Kidney (tissue), 14 donors: Measurements from ENCODE around the gene OR2AJ1. TPM values are rescaled to one million over a fixed set of nuclear protein-coding genes. Genes with fewer than 3 reads are reported as not detected.
A peak's percentile ranks its signal among the peaks of the same experiment; 100 is the strongest.
"Not testable (repeated sequence)": the region's sequence is repeated elsewhere in the genome, so short reads cannot be mapped to it uniquely, and the experiment has no call there.

Experiments used
- DNase-seq, 5 donors: peaks; one replicate each; pipeline ENCODE4 v3.0.0-alpha.2; 2013 to 2020
- FAIRE-seq: peaks from 2 replicates; lab custom pipeline; 2012; peaks lifted over from hg19 to GRCh38; lab: Jason Lieb, UNC
- H3K27ac ChIP-seq, 2 donors: one replicate each; pipeline ENCODE4 v1.7.0; 2013; ENCODE audit warnings: low read depth in 2 of 2, low read length in 2 of 2, inconsistent platforms in 1 of 2
- H3K27me3 ChIP-seq: one replicate; pipeline ENCODE4 v1.7.1; 2013; ENCODE audit warnings: low read length, inconsistent platforms; ENCODE audit not compliant: control insufficient read depth, insufficient read depth
- H3K36me3 ChIP-seq, 3 donors: one replicate each; pipeline versions ENCODE4 v1.7.0 to v1.7.1; 2013; ENCODE audit warnings: low read length in 3 of 3, control low read depth in 1 of 3, inconsistent platforms in 1 of 3; ENCODE audit not compliant: insufficient read depth in 3 of 3, control insufficient read depth in 2 of 3
- H3K4me1 ChIP-seq, 3 donors: one replicate each; pipeline versions ENCODE4 v1.7.0 to v1.7.1; 2013; ENCODE audit warnings: low read length in 3 of 3, inconsistent platforms in 1 of 3, low read depth in 1 of 3; ENCODE audit not compliant: control insufficient read depth in 2 of 3, insufficient read depth in 2 of 3
- H3K4me3 ChIP-seq, 3 donors: one replicate each; pipeline versions ENCODE4 v1.7.0 to v1.8.1; 2013; ENCODE audit warnings: low read length in 3 of 3, control low read depth in 1 of 3, inconsistent platforms in 1 of 3
- H3K9ac ChIP-seq, 3 donors: one replicate each; pipeline versions ENCODE4 v1.7.0 to v1.7.1; 2013; ENCODE audit warnings: low read length in 3 of 3, control low read depth in 1 of 3, inconsistent platforms in 1 of 3
- H3K9me3 ChIP-seq, 3 donors: one replicate each; pipeline versions ENCODE4 v1.7.0 to v1.7.1; 2013; ENCODE audit warnings: low read length in 3 of 3, control low read depth in 1 of 3, inconsistent platforms in 1 of 3; ENCODE audit not compliant: control insufficient read depth in 2 of 3, insufficient read depth in 1 of 3
- intact Hi-C: fragments of 100-400 bp; cut with DNase I; formaldehyde crosslinking; loops from one replicate; pipeline ENCODE4 v1.11.1; 2022
- polyA plus RNA-seq: library from polyadenylated mRNA; stranded (reverse); fragments of 350-450 nt; fragmentation: Illumina TruSeq; extraction: RNeasy Lipid Tissue Mini Kit (QIAGEN cat#74804); gene quantifications from one replicate; pipeline ENCODE4 v1.2.3, GENCODE V29; 2014; ENCODE audit warnings: low read depth, low replicate concordance; ENCODE audit not compliant: insufficient read depth
- total RNA-seq: library from RNA; stranded (reverse); fragmentation: NEBNext Ultra II Directional; extraction: Animal tissue kit (Norgen Biotek cat#: 25700); gene quantifications from one replicate; pipeline ENCODE4 v1.2.1, GENCODE V29; 2021
- TF ChIP-seq, protein P1 (sequence below): IDR thresholded peaks from 3 replicates; pipeline ENCODE4 v1.5.1; 2012; ENCODE audit warnings: mild to moderate bottlenecking, moderate library complexity, borderline replicate concordance; ENCODE audit not compliant: insufficient read depth; ENCODE audit errors: extremely low read depth
- donor health status: control.
- donor health status: control.
- donor health status: control.
- donor health status: control.
- donor health status: control.
- donor health status: DM: yes; HTN: yes; CAD: no.
- donor health status: Normal renal cell carcinoma (clear cell type).

OR2AJ1 gene
- total and polyA plus RNA-seq, 2 donors from 2014 or later, result not detected

DNA sequence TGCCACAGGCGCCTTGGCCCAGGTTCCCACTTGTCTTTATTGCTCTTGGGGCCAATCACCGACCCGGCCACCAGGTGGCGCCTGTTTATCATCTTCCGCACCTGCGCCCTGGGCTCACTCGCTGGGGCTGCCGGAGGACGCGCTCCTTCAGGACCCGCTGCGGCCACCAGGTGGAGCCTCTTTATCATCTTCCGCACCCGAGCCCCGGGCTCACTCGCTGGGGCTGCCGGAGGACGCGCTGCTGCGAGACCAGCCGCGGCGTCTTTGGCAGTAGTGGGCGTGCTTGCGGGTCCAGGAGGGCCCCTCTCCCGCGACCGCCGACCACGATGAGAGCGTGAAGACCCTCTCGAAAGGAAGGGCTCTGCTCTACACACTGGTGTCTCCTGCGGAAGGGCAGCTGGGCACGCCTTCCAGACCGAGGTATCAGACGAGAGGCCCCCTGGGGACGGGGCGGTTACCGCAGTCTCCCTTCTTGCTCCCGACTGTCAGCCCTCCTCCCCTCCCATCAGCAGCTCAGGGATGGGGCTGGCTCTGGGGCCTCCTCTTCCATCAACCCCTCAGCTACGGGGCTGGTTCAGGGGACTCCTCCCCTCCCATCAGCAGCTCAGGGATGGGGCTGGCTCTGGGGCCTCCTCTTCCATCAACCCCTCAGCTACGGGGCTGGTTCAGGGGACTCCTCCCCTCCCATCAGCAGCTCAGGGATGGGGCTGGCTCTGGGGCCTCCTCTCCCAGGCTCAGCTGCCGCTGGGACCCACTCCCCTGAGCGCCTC lies 12.5 kb downstream of the OR2AJ1 start:
- FAIRE-seq, H3K27ac ChIP-seq, intact Hi-C loops, H3K4me3 ChIP-seq, H3K9ac ChIP-seq, H3K4me1 ChIP-seq, H3K36me3 ChIP-seq, H3K9me3 ChIP-seq, H3K27me3 ChIP-seq: not testable (repeated sequence)
- DNase-seq, result peak; percentile 78 to 89 (median 79)
- TF ChIP-seq, protein P1, sequence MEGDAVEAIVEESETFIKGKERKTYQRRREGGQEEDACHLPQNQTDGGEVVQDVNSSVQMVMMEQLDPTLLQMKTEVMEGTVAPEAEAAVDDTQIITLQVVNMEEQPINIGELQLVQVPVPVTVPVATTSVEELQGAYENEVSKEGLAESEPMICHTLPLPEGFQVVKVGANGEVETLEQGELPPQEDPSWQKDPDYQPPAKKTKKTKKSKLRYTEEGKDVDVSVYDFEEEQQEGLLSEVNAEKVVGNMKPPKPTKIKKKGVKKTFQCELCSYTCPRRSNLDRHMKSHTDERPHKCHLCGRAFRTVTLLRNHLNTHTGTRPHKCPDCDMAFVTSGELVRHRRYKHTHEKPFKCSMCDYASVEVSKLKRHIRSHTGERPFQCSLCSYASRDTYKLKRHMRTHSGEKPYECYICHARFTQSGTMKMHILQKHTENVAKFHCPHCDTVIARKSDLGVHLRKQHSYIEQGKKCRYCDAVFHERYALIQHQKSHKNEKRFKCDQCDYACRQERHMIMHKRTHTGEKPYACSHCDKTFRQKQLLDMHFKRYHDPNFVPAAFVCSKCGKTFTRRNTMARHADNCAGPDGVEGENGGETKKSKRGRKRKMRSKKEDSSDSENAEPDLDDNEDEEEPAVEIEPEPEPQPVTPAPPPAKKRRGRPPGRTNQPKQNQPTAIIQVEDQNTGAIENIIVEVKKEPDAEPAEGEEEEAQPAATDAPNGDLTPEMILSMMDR, result peak; percentile 49

DNA sequence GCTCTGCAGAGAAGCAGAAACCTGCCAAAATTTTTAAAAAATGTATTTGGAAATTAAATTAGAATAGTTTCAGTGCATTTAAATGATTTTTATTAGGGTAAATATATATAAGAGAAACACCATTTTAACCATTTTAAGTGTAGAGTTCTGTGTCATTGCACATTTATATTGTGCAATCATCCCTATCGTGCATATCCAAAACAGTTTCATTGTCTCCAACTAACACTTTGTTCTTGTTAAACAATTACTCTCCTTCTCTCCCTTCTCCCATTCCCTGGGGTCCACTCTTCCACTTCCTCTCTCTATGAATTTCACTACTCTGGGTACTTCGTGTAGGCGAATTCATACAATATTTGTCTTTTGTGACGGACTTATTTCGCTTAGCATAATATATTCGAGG lies 17.9 kb downstream of the OR2AJ1 start:
- no peak overlapping the region for H3K4me3 ChIP-seq
- no peak overlapping the region for H3K9ac ChIP-seq
- no peak for FAIRE-seq
- no peak for DNase-seq
- H3K4me1 ChIP-seq, result no peaks in the 10 kb centered on the region
- H3K9me3 ChIP-seq, result no peaks in the 10 kb centered on the region
- intact Hi-C loops, result no loop called here
- H3K27me3 ChIP-seq, result no peaks in the 10 kb centered on the region
- H3K36me3 ChIP-seq, result no peaks in the 10 kb centered on the region
- TF ChIP-seq, protein P1, result no peak
- H3K27ac ChIP-seq, result no peak overlapping the region

DNA sequence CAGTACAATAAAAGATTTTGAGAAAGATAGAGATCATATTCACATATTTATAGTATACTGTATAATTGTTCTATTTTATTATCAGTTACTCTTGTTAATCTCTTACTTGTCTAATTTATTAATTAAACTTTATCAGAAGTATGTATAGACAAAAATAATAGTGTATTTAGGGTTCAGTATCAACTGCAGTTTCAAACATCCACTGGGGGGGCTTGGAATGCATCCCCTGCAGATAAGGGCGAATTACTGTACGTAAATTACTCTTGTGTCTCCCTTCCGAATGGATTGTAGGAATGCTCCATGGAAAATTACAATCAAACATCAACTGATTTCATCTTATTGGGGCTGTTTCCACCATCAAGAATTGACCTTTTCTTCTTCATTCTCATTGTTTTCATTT lies 23.9 kb downstream of the OR2AJ1 start, which contains the start of gene OR2L8:
TSS of gene OR2L8 (plus strand) at position 301 of the 400 bp plus-strand sequence. CDS start at position 301, 0 bp downstream.
- Histone ChIP-seq H3K27ac (no peak within 1 kb of the TSS), H3K27me3 (no peaks in the 10 kb centered on the region), H3K4me3 (no peak within 1 kb of the TSS), H3K9me3 (no peaks in the 10 kb centered on the region), H3K36me3 (no peaks in the 10 kb centered on the region), H3K4me1 (no peaks in the 10 kb centered on the region), H3K9ac (no peak within 1 kb of the TSS)
- intact Hi-C loops, result no loop called here
- DNase-seq (no peak), FAIRE-seq (no peak)
- TF ChIP-seq, protein P1, result no peak
